SU-DHL-6 (cell line): ENCODE data around the gene MNT.

Experiments
- H2AFZ ChIP-seq: fragments of 200-600 bp; sonication (generic); 2 replicates; pipeline ENCODE4 v1.6.1; 2014; ENCODE audit warnings: low read depth, mild to moderate bottlenecking, moderate library complexity, mixed read lengths, antibody characterized with exemption, low read length; ENCODE audit not compliant: severe bottlenecking
- H3F3A ChIP-seq: fragments of 200-600 bp; shearing (Covaris generic); 2 replicates; pipeline ENCODE4 v1.6.0; 2016; ENCODE audit warnings: antibody characterized with exemption, mild to moderate bottlenecking; ENCODE audit not compliant: insufficient read depth
- H3K27ac ChIP-seq: fragments of 200-600 bp; sonication (generic); 2 replicates; pipeline ENCODE4 v1.5.1; 2016; ENCODE audit warnings: low read depth, mild to moderate bottlenecking, low read length, moderate library complexity, mixed read lengths
- H3K27me3 ChIP-seq: fragments of 200-600 bp; sonication (generic), shearing (Covaris generic); 2 replicates; pipeline ENCODE4 v1.6.0; 2014; ENCODE audit warnings: mild to moderate bottlenecking, low read length
- H3K36me3 ChIP-seq: fragments of 200-600 bp; sonication (generic); 2 replicates; pipeline ENCODE4 v1.6.1; 2014; ENCODE audit warnings: mild to moderate bottlenecking, low read length, mixed read lengths
- H3K4me2 ChIP-seq: fragments of 300-600, 200-600 bp; shearing (Covaris generic), sonication (generic); 2 replicates; pipeline ENCODE4 v1.6.0; 2014; ENCODE audit warnings: low read length, low read depth, mild to moderate bottlenecking; ENCODE audit not compliant: poor library complexity, severe bottlenecking
- H3K4me3 ChIP-seq: fragments of 200-600 bp; sonication (generic); 2 replicates; pipeline ENCODE4 v1.5.1; 2014; ENCODE audit warnings: antibody characterized with exemption, low read length, mild to moderate bottlenecking, mixed read lengths; ENCODE audit not compliant: insufficient read depth, poor library complexity, severe bottlenecking
- H3K79me2 ChIP-seq: fragments of 200-600 bp; sonication (generic); 2 replicates; pipeline ENCODE4 v1.6.1; 2014; ENCODE audit warnings: mild to moderate bottlenecking, low read length, moderate library complexity; ENCODE audit not compliant: insufficient read depth
- H3K9ac ChIP-seq: fragments of 200-600 bp; sonication (generic); 2 replicates; pipeline ENCODE4 v1.7.0; 2014; ENCODE audit warnings: mild to moderate bottlenecking, low read length
- H3K9me2 ChIP-seq: fragments of 200-600 bp; sonication (generic); replicated peaks from 2 replicates; pipeline ENCODE4 v1.6.1; 2014; ENCODE audit warnings: low read length; ENCODE audit not compliant: insufficient read depth
- H3K9me3 ChIP-seq: fragments of 200-600 bp; sonication (generic); 2 replicates; pipeline ENCODE4 v1.6.1; 2014; ENCODE audit warnings: low read length, mixed read lengths; ENCODE audit not compliant: insufficient read depth
- H4K20me1 ChIP-seq: fragments of 200-600 bp; sonication (generic); 2 replicates; pipeline ENCODE4 v1.6.1; 2014; ENCODE audit warnings: low read depth, mild to moderate bottlenecking, antibody characterized with exemption, low read length, moderate library complexity, mixed read lengths
- CTCF ChIP-seq: fragments of 200-600 bp; sonication (generic); IDR thresholded peaks from one replicate; pipeline ENCODE4 v1.5.1; 2017; ENCODE audit warnings: antibody characterized with exemption, mild to moderate bottlenecking, low read length, moderate library complexity; ENCODE audit not compliant: insufficient read depth, poor library complexity, severe bottlenecking
- EZH2phosphoT487 ChIP-seq: fragments of 200-600 bp; sonication (generic), shearing (Covaris generic); conservative IDR thresholded peaks from 2 replicates; pipeline ENCODE4 v1.6.1; 2018; ENCODE audit warnings: mild to moderate bottlenecking, antibody characterized with exemption, low read length, moderate library complexity, mixed read lengths

Gene MNT

GRCh38 chr17:2374549-2375285, 26.1 kb downstream of the MNT start:
- H3K79me2 ChIP-seq, result no peaks in the 10 kb centered on the region
- H3K9me3 ChIP-seq, result no peaks in the 10 kb centered on the region
- no peaks in the 10 kb centered on the region for H3K9me2 ChIP-seq
- no peaks in the 10 kb centered on the region for H3K36me3 ChIP-seq
- H4K20me1 ChIP-seq, result no peaks in the 10 kb centered on the region
- H3K4me2 ChIP-seq, result no peak overlapping the region
- no peak overlapping the region for H3K4me3 ChIP-seq
- H3K27ac ChIP-seq, result no peak overlapping the region
- H3F3A ChIP-seq, result no peaks in the 10 kb centered on the region
- H2AFZ ChIP-seq, result no peak overlapping the region
- TF ChIP-seq EZH2phosphoT487 (no peak), CTCF (no peak)
- no peaks in the 10 kb centered on the region for H3K27me3 ChIP-seq
- H3K9ac ChIP-seq, result no peak overlapping the region

GRCh38 chr17:2373179-2373578, 27.7 kb downstream of the MNT start:
- H2AFZ ChIP-seq, result no peak overlapping the region
- no peak overlapping the region for H3K4me2 ChIP-seq
- no peaks in the 10 kb centered on the region for H3K9me2 ChIP-seq
- H3K79me2 ChIP-seq, result no peaks in the 10 kb centered on the region
- H3K9ac ChIP-seq, result no peak overlapping the region
- H3K27ac ChIP-seq, result no peak overlapping the region
- H3K4me3 ChIP-seq, result no peak overlapping the region
- H3K27me3 ChIP-seq, result no peaks in the 10 kb centered on the region
- TF ChIP-seq CTCF (no peak), EZH2phosphoT487 (no peak)
- no peaks in the 10 kb centered on the region for H3K36me3 ChIP-seq
- H3K9me3 ChIP-seq, result no peaks in the 10 kb centered on the region
- no peaks in the 10 kb centered on the region for H4K20me1 ChIP-seq
- no peaks in the 10 kb centered on the region for H3F3A ChIP-seq

- TF ChIP-seq CTCF (no peak), EZH2phosphoT487 (no peak)
- H3K4me3 ChIP-seq, result no peak overlapping the region
- no peak overlapping the region for H3K9ac ChIP-seq
- no peaks in the 10 kb centered on the region for H3K79me2 ChIP-seq
- H3K9me3 ChIP-seq, result no peaks in the 10 kb centered on the region
- H3K27ac ChIP-seq, result no peak overlapping the region
- no peaks in the 10 kb centered on the region for H4K20me1 ChIP-seq
- no peaks in the 10 kb centered on the region for H3K36me3 ChIP-seq
- H3K27me3 ChIP-seq, result no peaks in the 10 kb centered on the region
- no peaks in the 10 kb centered on the region for H3K9me2 ChIP-seq
- H2AFZ ChIP-seq, result no peak overlapping the region
- H3K4me2 ChIP-seq, result no peak overlapping the region
- no peaks in the 10 kb centered on the region for H3F3A ChIP-seq
Observed at GRCh38 chr17:2372681-2373080, 28.2 kb downstream of the MNT start.
